Tibial nerve (tissue), 3 donors: ENCODE measurements around the gene TMEM135.

Experiments
- POLR2A ChIP-seq, 2 donors: fragments of 450-650 bp; IDR thresholded peaks; one replicate each; pipeline ENCODE4 v1.6.1; 2017; ENCODE audit warnings: antibody characterized with exemption in 2 of 2, mild to moderate bottlenecking in 2 of 2, moderate library complexity in 2 of 2
- TF ChIP-seq, protein P1 (sequence below), 5 experiments: fragments of 200-600 bp in 3 of 5; fragments of 450-650 bp in 2 of 5; sonication (generic) in 3 of 5; IDR thresholded peaks; one replicate each; pipeline ENCODE4 v1.5.1; 2016 to 2019; ENCODE audit warnings: antibody characterized with exemption in 5 of 5, mild to moderate bottlenecking in 3 of 5, moderate library complexity in 2 of 5

DNA sequence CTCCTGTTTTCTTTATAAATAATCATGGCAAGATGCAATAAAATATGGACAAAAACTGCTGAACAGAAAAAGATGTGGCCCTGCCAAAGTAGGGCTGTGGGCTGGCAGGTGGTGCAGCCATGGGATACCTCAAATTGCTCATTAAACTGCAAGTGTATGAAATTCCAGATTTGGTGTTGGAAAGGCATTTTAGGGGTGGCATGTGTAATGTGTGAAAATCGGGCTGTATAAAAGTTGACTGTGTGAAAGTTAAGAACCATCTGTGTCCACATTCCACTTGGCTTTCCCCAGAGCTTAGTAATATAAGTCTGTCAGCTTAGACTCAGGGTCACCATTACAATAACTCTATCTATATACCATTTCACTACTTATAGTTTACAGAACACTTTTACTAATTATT lies 47.7 kb upstream of the TMEM135 start:
- TF ChIP-seq, protein P1, sequence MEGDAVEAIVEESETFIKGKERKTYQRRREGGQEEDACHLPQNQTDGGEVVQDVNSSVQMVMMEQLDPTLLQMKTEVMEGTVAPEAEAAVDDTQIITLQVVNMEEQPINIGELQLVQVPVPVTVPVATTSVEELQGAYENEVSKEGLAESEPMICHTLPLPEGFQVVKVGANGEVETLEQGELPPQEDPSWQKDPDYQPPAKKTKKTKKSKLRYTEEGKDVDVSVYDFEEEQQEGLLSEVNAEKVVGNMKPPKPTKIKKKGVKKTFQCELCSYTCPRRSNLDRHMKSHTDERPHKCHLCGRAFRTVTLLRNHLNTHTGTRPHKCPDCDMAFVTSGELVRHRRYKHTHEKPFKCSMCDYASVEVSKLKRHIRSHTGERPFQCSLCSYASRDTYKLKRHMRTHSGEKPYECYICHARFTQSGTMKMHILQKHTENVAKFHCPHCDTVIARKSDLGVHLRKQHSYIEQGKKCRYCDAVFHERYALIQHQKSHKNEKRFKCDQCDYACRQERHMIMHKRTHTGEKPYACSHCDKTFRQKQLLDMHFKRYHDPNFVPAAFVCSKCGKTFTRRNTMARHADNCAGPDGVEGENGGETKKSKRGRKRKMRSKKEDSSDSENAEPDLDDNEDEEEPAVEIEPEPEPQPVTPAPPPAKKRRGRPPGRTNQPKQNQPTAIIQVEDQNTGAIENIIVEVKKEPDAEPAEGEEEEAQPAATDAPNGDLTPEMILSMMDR (IDR thresholded peaks at IDR 0.05), result no peak
- no peak for TF ChIP-seq POLR2A (IDR thresholded peaks at IDR 0.05)
